Stimulated activated effector memory CD8-positive, alpha-beta T cell treated with anti-CD3 and anti-CD28 coated beads, Interleukin-12 subunit alpha, Interleukin-12 subunit beta, amount 100 ng/mL, for 72 hours (primary cell): ENCODE results near the gene CRIP2.
A peak's percentile ranks its signal among the peaks of the same experiment; 100 is the strongest.

Experiments used
- ATAC-seq: fragments of 150-1000 bp; cut with Tn5 transposase; 2 replicates; pipeline ENCODE4 v1.10.0; 2021
- DNase-seq, 2 donors: peaks; one replicate each; pipeline ENCODE4 v3.0.0; 2021 to 2022; ENCODE audit warnings: low spot score in 2 of 2
- H3K27ac Mint-ChIP-seq: one replicate; pipeline ENCODE4 v1.8.0; 2022; ENCODE audit warnings: mild to moderate bottlenecking, mixed read lengths
- H3K36me3 Mint-ChIP-seq: one replicate; pipeline ENCODE4 v1.8.0; 2022; ENCODE audit warnings: mild to moderate bottlenecking, mixed read lengths
- H3K4me1 Mint-ChIP-seq: one replicate; pipeline ENCODE4 v1.8.0; 2022; ENCODE audit warnings: mixed read lengths
- H3K4me3 Mint-ChIP-seq: one replicate; pipeline ENCODE4 v1.8.0; 2022; ENCODE audit warnings: mild to moderate bottlenecking, mixed read lengths
- H3K9me3 Mint-ChIP-seq: one replicate; pipeline ENCODE4 v1.8.0; 2022; ENCODE audit warnings: mixed read lengths

Gene CRIP2

DNA sequence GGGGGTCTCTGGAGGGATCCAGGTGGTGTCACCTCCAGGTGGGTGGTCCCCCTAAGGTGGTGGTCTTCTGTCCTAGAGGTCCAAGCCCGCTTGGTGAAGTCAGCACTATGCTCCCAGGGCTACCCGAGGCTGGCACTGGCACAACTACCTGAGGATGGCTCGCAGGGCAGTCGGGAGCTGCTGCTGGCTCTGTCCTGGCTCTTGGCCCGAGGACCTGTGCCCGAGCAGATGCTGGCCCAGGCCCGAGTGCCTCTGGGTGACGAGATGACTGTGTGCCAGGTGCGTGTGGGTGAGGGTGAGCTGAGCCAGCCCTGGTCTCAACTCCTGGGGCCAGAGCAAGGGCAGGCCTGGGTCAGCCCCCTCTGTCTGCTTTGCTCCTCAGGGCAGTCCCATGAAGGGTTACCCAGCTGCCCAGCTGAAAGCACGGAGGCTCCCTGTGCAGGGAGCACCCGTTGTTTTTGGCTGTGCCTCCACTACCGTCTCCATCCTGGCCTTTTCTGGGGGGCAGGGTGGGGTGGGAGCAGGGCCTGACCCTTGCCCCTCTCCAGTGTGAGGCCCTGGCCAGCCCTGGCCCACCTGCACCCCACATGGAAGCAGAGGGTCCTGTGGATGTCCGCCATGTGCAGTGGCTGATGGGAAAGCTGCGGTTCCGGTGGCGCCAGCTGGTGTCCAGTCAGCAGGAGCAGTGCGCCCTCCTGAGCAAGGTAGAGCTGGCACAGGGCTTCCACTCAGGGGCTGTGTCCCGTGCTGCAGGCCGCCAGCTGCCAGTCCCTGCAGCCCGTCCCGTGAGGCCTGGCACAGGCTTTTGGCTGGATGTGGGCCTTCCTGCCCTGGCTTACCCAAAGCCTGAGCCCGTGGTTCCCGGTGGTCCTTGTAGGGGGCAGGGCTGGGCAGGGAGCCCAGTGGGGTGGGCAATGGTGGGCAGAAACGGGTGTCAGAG lies 17.7 kb downstream of the CRIP2 start:
- DNase-seq (peak in 1 of 2 donors; percentile 48), ATAC-seq (no peak)
- H3K4me1 Mint-ChIP-seq = peaks cover 24% of the 10 kb centered on the region
- peaks cover 42% of the 10 kb centered on the region for H3K36me3 Mint-ChIP-seq
- H3K27ac Mint-ChIP-seq = peak overlapping the region; percentile 74
- peak overlapping the region; percentile 81 for H3K4me3 Mint-ChIP-seq
- H3K9me3 Mint-ChIP-seq = no peaks in the 10 kb centered on the region

DNA sequence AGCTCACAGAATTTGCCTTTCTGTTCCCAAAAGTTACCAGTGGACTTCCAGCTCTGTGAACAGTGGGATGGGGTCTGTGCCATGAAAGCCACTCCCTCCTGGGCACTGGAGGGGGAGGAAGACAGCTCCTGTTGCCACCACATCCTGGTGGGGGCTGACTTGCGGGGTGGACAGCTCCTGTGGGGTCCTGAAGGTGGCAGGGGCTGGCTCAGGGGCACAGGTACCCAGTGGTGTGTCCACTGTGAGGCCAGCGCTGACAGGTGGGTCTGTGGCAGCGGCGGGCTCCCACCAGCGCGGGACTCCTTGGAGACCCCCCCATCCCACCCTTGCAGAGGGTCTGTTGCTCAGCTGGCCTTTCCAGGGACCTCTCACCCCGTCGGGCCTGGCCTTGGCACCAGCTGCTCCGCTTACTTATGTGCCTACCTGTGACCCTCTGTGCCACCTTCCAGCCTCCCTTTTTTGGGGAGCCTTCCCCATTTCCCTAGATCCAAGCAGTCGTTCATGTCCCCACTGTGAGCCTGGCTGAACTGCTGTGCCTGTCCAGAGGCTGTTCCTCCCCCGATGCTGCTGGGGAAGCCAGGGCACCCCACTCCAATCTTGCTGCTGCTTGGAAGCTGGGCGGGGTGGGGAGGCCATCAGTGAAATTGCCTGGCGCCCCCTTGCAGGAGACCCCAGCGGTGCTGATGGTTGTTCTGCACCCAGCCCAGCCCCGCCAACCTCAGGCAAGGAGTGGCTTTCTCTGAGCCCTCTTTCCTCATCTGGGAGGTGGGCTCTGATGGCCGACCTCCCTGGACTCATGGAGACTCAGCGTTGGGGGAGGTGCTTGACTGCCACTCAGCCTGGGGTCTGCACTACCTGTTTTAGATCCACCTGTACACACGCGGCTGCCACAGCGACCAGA lies 18.6 kb downstream of the CRIP2 start:
- ATAC-seq = no peak
- H3K36me3 Mint-ChIP-seq = peaks cover 35% of the 10 kb centered on the region
- no peak overlapping the region for H3K4me3 Mint-ChIP-seq
- peaks cover 24% of the 10 kb centered on the region for H3K4me1 Mint-ChIP-seq
- H3K9me3 Mint-ChIP-seq = no peaks in the 10 kb centered on the region
- H3K27ac Mint-ChIP-seq = peak overlapping the region; percentile 48
- DNase-seq = peak in 1 of 2 donors; percentile 47

DNA sequence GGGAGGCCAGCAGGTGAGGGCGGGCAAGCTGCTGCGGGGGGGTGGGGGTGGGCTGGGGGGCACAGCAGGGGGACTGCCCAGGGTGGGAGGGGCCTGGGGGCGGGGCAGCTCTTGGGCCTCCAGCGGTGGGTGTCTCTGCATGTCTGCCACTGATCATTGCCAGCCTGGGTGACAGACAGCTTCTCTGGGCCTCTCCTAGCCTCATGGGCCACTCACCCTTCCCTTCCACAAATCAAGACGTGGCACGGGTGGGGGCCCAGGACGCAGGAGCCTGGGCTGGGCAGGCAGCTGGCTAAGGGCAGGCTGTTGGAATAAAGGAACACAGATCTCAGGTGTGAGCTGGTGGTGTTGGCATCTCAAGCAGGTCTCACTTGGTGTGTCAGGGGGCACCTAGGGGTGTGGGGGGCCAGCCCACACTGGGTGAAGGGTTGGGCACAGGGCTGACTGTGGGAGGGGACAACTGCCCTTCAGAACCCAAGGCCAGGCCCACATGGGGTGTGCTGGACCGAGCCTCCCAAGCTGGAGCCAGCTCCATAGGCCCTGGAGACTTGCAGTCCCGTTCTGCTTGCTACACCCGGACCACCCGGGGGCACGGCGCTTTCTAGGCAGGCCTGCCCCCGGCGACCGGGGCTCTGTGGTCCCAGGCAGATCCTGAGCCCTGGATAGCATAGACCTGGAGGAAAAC lies 19.4 kb downstream of the CRIP2 start:
- Mint-ChIP-seq H3K4me3 (no peak overlapping the region), H3K27ac (no peak overlapping the region), H3K36me3 (peaks cover 27% of the 10 kb centered on the region), H3K4me1 (peaks cover 16% of the 10 kb centered on the region), H3K9me3 (no peaks in the 10 kb centered on the region)
- no peak for ATAC-seq
- DNase-seq = peak in 1 of 2 donors; percentile 48

- Mint-ChIP-seq H3K4me1 (peaks cover 10% of the 10 kb centered on the region), H3K27ac (no peak overlapping the region), H3K36me3 (peaks cover 22% of the 10 kb centered on the region), H3K4me3 (no peak overlapping the region), H3K9me3 (no peaks in the 10 kb centered on the region)
- ATAC-seq (no peak), DNase-seq (no peak)
Measured at GRCh38 chr14:105494606-105494929, 19.9 kb downstream of the CRIP2 start.

DNA sequence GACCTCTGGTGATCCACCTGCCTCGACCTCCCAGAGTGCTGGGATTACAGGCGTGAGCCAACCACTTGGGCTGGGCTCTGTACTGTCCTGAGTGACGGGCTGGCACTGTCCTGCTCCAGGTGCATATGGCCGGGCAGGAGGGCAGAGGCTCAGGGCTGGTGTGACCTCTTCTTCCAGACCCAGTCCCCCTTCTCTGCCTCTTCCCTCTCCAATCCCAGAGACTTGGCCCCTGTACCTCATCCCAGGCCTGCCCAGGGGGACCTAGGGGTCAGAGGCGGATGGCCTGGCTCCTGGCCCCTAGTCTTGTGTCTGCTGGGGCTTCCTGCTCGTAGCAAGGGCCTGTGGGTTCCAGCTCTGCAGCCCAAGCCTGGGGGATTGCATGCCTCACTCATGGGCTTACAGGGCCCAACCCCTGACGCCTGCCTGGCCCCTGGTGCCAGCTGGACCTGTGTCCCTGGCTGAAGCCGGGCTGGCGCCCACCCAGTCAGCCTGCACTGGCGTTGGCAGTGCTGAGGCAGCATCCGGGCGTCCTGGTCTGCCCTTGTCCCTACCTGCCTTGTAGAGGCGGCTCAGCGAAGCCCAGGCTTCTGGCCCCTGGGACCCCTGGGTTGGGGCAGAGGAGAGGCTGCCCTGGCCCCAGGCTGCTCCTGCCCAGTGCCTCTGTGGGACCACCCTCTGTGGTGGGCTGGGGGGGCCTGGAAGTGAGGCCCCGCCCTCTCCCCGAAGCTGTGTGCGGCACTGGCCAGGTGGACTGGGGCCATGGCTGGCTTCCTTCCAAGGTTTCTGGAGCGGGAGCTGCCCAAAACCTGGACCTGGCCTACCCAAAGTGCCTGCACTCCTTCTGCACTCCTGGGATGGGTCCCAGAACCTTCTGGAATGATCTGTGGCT lies 20.7 kb downstream of the CRIP2 start:
- Mint-ChIP-seq H3K27ac (no peak overlapping the region), H3K4me1 (peaks cover 7% of the 10 kb centered on the region), H3K9me3 (no peaks in the 10 kb centered on the region), H3K4me3 (no peak overlapping the region), H3K36me3 (peaks cover 20% of the 10 kb centered on the region)
- no peak for DNase-seq
- no peak for ATAC-seq

GRCh38 chr14:105495990-105496830 lies 21.6 kb downstream of the CRIP2 start:
- ATAC-seq (no peak), DNase-seq (no peak)
- Mint-ChIP-seq H3K4me3 (no peak overlapping the region), H3K27ac (no peak overlapping the region), H3K9me3 (no peaks in the 10 kb centered on the region), H3K36me3 (peaks cover 15% of the 10 kb centered on the region), H3K4me1 (peaks cover 7% of the 10 kb centered on the region)

DNA sequence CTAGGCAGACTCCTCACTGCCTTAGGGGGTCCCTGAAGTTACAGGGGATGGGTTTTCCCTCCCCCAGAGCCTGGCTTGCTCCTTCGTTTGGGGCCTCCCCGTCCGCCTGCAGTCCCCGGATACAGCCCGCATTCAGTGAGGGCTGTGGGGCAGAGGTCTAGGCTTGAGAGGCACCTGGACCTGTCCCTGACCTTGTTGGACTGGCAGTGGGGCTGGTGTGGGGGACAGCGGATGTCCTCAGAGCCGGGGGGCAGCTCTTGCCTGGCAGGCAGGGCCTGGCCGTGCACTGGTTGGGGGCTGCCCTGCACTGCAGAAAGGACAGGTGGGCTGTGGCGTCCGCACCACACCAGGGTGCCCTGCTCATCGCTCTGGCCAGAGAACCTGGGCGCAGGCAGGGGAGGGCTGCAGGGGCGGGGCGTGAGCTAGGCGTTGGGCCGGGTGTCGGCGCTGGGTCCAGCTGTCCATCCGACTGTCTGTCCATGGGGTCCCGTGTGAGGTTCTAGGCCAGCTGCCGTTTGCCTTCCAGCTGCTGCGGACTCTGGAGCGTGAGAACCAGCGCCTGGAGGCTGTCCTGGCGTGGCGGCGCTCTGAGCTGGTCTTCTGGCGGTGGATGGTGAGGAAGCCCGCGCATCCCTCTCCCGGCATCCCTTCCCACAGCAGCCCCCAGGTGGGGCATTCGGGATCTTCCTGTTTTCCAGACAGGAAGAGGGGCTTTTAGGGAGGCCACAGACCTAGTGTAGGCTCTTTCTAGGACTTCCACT lies 22.4 kb downstream of the CRIP2 start:
- Mint-ChIP-seq H3K27ac (no peak overlapping the region), H3K4me3 (no peak overlapping the region)
- no peak for ATAC-seq

GRCh38 chr14:105497671-105498429 lies 23.2 kb downstream of the CRIP2 start:
- DNase-seq (peak in 1 of 2 donors; percentile 50), ATAC-seq (no peak)
- H3K9me3 Mint-ChIP-seq = no peaks in the 10 kb centered on the region
- no peak overlapping the region for H3K27ac Mint-ChIP-seq
- no peaks in the 10 kb centered on the region for H3K4me1 Mint-ChIP-seq
- peaks cover 11% of the 10 kb centered on the region for H3K36me3 Mint-ChIP-seq
- H3K4me3 Mint-ChIP-seq = no peak overlapping the region

More for the DNA sequence above, 22.4 kb downstream of the CRIP2 start:
- DNase-seq = no peak
- peaks cover 7% of the 10 kb centered on the region for H3K36me3 Mint-ChIP-seq
- no peaks in the 10 kb centered on the region for H3K9me3 Mint-ChIP-seq
- H3K4me1 Mint-ChIP-seq = peaks cover 2% of the 10 kb centered on the region

GRCh38 chr14:105498430-105499255 lies 24.0 kb downstream of the CRIP2 start:
- H3K36me3 Mint-ChIP-seq = peaks cover 13% of the 10 kb centered on the region
- H3K9me3 Mint-ChIP-seq = no peaks in the 10 kb centered on the region
- ATAC-seq (no peak), DNase-seq (peak in 1 of 2 donors; percentile 49)
- H3K4me1 Mint-ChIP-seq = no peaks in the 10 kb centered on the region
- no peak overlapping the region for H3K4me3 Mint-ChIP-seq
- H3K27ac Mint-ChIP-seq = no peak overlapping the region

DNA sequence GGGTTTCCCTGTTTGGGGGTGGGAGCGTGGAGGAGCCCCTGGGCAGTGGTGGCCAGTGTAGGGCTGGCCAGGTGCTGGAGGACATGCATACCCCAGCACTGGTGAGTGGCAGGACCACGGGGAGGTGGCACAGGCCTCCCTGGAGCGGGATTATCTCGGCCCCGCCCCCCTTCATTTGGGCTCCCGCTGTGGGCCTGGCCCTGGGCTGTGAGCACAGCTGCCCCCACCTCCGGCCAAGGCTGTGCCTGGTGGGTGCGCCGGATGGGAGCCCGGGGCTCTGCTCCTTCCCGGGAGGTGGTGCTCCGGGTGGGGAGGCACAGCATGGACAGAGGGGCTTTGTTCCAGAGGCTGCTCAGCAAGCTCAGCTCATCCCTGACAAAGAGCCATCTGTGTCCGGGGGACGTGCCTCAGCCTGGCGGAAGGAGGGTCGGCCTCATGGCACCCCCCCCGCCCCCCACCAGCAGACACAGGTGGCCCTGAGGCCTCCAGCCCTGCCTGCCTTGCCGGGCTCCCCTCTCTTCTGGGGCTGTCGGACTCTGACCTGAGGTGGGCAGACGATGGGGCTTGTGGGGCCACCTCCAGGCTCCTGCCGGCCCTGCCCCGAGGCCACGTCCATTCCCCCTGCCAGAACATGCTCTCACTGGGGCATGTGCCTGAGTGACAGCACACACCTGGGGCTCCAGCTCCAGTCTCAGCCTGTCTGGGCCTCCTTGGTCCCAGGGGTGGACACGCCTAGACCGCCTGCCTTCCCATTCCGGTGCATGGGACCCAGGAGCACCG lies 24.8 kb downstream of the CRIP2 start:
- ATAC-seq = no peak

DNA sequence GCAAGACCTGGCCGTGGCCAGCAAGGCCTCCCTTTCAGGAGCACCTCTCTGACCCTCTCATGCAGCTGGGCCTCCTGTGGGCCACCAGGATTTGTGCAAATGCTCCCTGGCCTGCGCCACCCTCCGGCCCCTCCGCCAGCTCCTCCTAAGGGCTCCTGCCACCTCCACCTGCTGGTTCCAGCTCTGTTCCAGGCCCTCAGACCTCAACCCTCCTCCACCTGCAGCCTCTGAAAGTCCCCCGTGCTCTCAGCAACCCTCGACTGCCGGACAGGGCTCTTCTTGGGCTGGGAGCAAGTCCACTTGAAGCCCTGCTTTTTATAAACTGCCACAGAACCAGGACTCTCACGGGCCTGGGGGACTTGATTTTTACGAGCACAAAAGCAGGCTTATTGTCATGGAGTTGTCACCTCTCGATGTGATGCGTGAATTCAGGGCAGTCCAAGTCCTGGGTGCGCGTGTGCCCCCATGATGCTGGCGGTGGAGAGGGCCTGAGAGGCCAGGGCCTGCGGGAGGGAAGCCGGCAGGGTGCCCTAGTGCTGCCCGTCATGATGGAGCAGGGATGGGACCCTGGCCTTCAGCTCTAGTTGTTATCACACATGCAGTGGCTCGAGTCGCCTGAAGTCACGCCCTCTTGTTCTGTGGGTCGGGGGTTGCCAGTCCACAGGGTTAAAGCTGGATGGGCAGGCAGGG lies 25.6 kb downstream of the CRIP2 start:
- DNase-seq = no peak
- no peak overlapping the region for H3K4me3 Mint-ChIP-seq
- H3K36me3 Mint-ChIP-seq = peaks cover 13% of the 10 kb centered on the region
- ATAC-seq = no peak
- no peaks in the 10 kb centered on the region for H3K9me3 Mint-ChIP-seq
- H3K27ac Mint-ChIP-seq = no peak overlapping the region
- H3K4me1 Mint-ChIP-seq = no peaks in the 10 kb centered on the region

More for the DNA sequence above, 24.8 kb downstream of the CRIP2 start:
- H3K4me1 Mint-ChIP-seq = no peaks in the 10 kb centered on the region
- peaks cover 13% of the 10 kb centered on the region for H3K36me3 Mint-ChIP-seq
- no peak overlapping the region for H3K4me3 Mint-ChIP-seq
- no peak overlapping the region for H3K27ac Mint-ChIP-seq
- DNase-seq = no peak
- no peaks in the 10 kb centered on the region for H3K9me3 Mint-ChIP-seq
